HepG2 (cell line): ENCODE data around the gene ASXL1. TPM values are rescaled to one million over a fixed set of nuclear protein-coding genes. Genes with fewer than 3 reads are reported as not detected.

Source experiments
- FOXO1 ChIP-seq: sonication (generic); formaldehyde crosslinking; IDR thresholded peaks from 2 replicates; pipeline ENCODE4 v1.4.0; 2020; ENCODE audit warnings: missing genetic modification reagents
- GATA4 ChIP-seq: sonication (generic); IDR thresholded peaks from 2 replicates; pipeline ENCODE4 v1.6.1; 2016; ENCODE audit warnings: antibody characterized with exemption, low read depth, borderline replicate concordance
- JUN ChIP-seq: sonication (generic); formaldehyde crosslinking; IDR thresholded peaks from 2 replicates; pipeline ENCODE4 v1.4.0; 2020; ENCODE audit warnings: mild to moderate bottlenecking, missing genetic modification reagents
- KLF11 ChIP-seq: IDR thresholded peaks from 2 replicates; pipeline ENCODE4 v1.6.1; 2016; ENCODE audit warnings: missing compliant biosample characterization
- NFKBIZ ChIP-seq: IDR thresholded peaks from 2 replicates; pipeline ENCODE4 v1.6.1; 2018; ENCODE audit warnings: missing genetic modification reagents, missing compliant biosample characterization
- NR2F6 ChIP-seq, 2 experiments: IDR thresholded peaks; 2 replicates each; pipeline ENCODE4 v1.6.1; 2016; ENCODE audit warnings: antibody characterized with exemption in 1 of 2, mild to moderate bottlenecking in 1 of 2
- PHF8 ChIP-seq: sonication (generic); formaldehyde crosslinking; IDR thresholded peaks from 2 replicates; pipeline ENCODE4 v1.5.0; 2020; ENCODE audit warnings: missing genetic modification reagents
- PPARG ChIP-seq: conservative IDR thresholded peaks from 2 replicates; pipeline ENCODE4 v1.6.1; 2016; ENCODE audit warnings: missing biosample characterization, missing genetic modification reagents
- SRY ChIP-seq: sonication (generic); formaldehyde crosslinking; IDR thresholded peaks from 2 replicates; pipeline ENCODE4 v1.8.0; 2022; ENCODE audit warnings: mild to moderate bottlenecking, missing genetic modification reagents
- ZMYM2 ChIP-seq: sonication (generic); formaldehyde crosslinking; IDR thresholded peaks from 2 replicates; pipeline ENCODE4 v1.8.0; 2022; ENCODE audit warnings: mild to moderate bottlenecking, missing genetic modification reagents
- ZNF160 ChIP-seq: sonication (generic); formaldehyde crosslinking; IDR thresholded peaks from 2 replicates; pipeline ENCODE4 v1.8.0; 2022; ENCODE audit warnings: mild to moderate bottlenecking, inconsistent platforms, missing genetic modification reagents
- ZNF510 ChIP-seq: sonication (generic); formaldehyde crosslinking; IDR thresholded peaks from 2 replicates; pipeline ENCODE4 v1.4.0; 2020; ENCODE audit warnings: low read depth, mild to moderate bottlenecking, missing genetic modification reagents
- ZNF563 ChIP-seq: sonication (generic); formaldehyde crosslinking; IDR thresholded peaks from 2 replicates; pipeline ENCODE4 v1.8.0; 2022; ENCODE audit warnings: mild to moderate bottlenecking, moderate library complexity, missing genetic modification reagents
- ZNF598 ChIP-seq: sonication (generic); formaldehyde crosslinking; IDR thresholded peaks from 2 replicates; pipeline ENCODE4 v1.5.1; 2020; ENCODE audit warnings: mild to moderate bottlenecking, missing genetic modification reagents, borderline replicate concordance
- ZNF747 ChIP-seq: sonication (generic); formaldehyde crosslinking; IDR thresholded peaks from 2 replicates; pipeline ENCODE4 v1.8.1; 2023; ENCODE audit warnings: missing genetic modification reagents, mild to moderate bottlenecking, borderline replicate concordance
- polyA plus RNA-seq, 8 experiments: library from polyadenylated mRNA; depleted of rRNA in 3 of 8; stranded (reverse) in 7 of 8; unstranded in 1 of 8; fragments of >200 nt; fragmentation: Illumina TruSeq in 4 of 8; extraction: Trizol in 4 of 8; gene quantifications; 2 replicates each; pipeline versions ENCODE4 v1.2.1 to v1.2.3, GENCODE V29; 2011 to 2016; ENCODE audit warnings: low read depth in 4 of 8, missing spikeins in 1 of 8, mixed read lengths in 1 of 8; ENCODE audit not compliant: insufficient read depth in 1 of 8
- total RNA-seq, 5 experiments: library from RNA; depleted of rRNA; stranded (reverse); fragments of >200 nt; fragmentation: Illumina TruSeq; extraction: Trizol; gene quantifications; 2 replicates each; pipeline ENCODE4 v1.2.3, GENCODE V29; 2016; ENCODE audit warnings: low read depth in 1 of 5
- TF ChIP-seq, protein P1 (sequence below): sonication (generic); formaldehyde crosslinking; IDR thresholded peaks from 2 replicates; pipeline ENCODE4 v1.4.0; 2020; ENCODE audit warnings: missing genetic modification reagents, borderline replicate concordance
- TF ChIP-seq, protein P2 (sequence below): IDR thresholded peaks from 2 replicates; pipeline ENCODE4 v1.6.1; 2016
- TF ChIP-seq, protein P3 (sequence below): sonication (generic); formaldehyde crosslinking; IDR thresholded peaks from 2 replicates; pipeline ENCODE4 v1.4.0; 2020; ENCODE audit warnings: missing genetic modification reagents; ENCODE audit errors: not compliant biosample characterization
- TF ChIP-seq, protein P4 (sequence below): sonication (generic); formaldehyde crosslinking; IDR thresholded peaks from 2 replicates; pipeline ENCODE4 v1.4.0; 2020; ENCODE audit warnings: mild to moderate bottlenecking, missing genetic modification reagents, borderline replicate concordance

ASXL1 gene
- total and polyA plus RNA-seq, 2 of the 13 experiments (the other 11 are each of a cell fraction or from before 2014, with no cell fraction given) = 62.1 to 74.8 TPM

DNA sequence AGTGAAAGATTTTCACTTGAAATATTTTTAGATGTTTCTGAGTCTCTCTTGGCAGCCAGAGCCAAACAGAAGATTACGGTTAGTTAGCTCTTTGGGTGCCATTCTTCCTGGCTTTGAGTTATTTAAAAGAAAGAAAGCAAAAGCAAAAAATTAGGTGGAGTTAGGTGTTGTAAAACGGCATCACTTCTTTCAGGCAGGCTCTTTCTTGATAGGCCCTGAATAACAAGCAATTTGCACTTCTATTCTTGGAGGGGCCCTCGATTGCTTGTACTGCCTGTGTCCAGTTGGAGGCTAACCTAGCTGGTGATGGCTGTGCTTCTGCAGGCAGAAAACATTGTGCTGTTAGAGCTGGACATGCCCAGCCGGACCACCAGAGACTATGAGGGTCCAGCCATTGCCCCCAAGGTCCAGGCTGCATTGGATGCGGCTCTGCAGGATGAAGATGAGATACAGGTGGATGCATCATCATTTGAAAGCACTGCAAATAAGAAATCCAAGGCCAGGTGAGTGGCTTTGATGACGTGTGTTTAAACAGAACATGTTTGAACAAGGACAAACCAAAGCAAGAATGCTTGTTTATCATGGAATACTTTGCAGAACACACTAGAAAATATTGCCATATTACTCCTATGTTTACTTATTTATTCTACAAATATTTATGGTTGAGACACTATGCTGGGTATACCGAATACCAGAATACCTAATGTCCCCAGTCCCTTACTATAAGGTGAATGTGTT, 28.1 kb upstream of the ASXL1 start (continued):
- TF ChIP-seq, protein P1, sequence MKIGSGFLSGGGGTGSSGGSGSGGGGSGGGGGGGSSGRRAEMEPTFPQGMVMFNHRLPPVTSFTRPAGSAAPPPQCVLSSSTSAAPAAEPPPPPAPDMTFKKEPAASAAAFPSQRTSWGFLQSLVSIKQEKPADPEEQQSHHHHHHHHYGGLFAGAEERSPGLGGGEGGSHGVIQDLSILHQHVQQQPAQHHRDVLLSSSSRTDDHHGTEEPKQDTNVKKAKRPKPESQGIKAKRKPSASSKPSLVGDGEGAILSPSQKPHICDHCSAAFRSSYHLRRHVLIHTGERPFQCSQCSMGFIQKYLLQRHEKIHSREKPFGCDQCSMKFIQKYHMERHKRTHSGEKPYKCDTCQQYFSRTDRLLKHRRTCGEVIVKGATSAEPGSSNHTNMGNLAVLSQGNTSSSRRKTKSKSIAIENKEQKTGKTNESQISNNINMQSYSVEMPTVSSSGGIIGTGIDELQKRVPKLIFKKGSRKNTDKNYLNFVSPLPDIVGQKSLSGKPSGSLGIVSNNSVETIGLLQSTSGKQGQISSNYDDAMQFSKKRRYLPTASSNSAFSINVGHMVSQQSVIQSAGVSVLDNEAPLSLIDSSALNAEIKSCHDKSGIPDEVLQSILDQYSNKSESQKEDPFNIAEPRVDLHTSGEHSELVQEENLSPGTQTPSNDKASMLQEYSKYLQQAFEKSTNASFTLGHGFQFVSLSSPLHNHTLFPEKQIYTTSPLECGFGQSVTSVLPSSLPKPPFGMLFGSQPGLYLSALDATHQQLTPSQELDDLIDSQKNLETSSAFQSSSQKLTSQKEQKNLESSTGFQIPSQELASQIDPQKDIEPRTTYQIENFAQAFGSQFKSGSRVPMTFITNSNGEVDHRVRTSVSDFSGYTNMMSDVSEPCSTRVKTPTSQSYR = peak; percentile 41; the same call in 1 of the 2 replicates
- TF ChIP-seq ZNF160 (CRISPR knock-in tag) (0 out of 2 replicates have a peak, but pooled peaks have one; percentile 68), JUN (CRISPR knock-in tag) (peak; percentile 87; the same call in 1 of the 2 replicates), ZNF563 (CRISPR knock-in tag) (no peak), FOXO1 (CRISPR knock-in tag) (peak; percentile 95), NR2F6 (IDR thresholded peaks at IDR 0.05) (peak; percentile 61; the same call in 1 of the 2 replicates), NR2F6 (CRISPR knock-in tag; IDR thresholded peaks at IDR 0.05) (peak; percentile 68), GATA4 (peak; percentile 71; the same call in 1 of the 2 replicates), SRY (CRISPR knock-in tag) (0 out of 2 replicates have a peak, but pooled peaks have one; percentile 31), ZMYM2 (CRISPR knock-in tag) (no peak), ZNF747 (CRISPR knock-in tag) (no peak), KLF11 (CRISPR knock-in tag) (peak; percentile 52; the same call in 1 of the 2 replicates), PHF8 (CRISPR knock-in tag) (no peak), ZNF598 (CRISPR knock-in tag) (peak; percentile 72; the same call in 1 of the 2 replicates), NFKBIZ (peak; percentile 89), PPARG (CRISPR knock-in tag) (peak; percentile 47; the same call in 1 of the 2 replicates), ZNF510 (CRISPR knock-in tag) (no peak)
- TF ChIP-seq, protein P2, sequence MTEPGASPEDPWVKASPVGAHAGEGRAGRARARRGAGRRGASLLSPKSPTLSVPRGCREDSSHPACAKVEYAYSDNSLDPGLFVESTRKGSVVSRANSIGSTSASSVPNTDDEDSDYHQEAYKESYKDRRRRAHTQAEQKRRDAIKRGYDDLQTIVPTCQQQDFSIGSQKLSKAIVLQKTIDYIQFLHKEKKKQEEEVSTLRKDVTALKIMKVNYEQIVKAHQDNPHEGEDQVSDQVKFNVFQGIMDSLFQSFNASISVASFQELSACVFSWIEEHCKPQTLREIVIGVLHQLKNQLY (CRISPR knock-in tag) = peak; percentile 86
- TF ChIP-seq, protein P3, sequence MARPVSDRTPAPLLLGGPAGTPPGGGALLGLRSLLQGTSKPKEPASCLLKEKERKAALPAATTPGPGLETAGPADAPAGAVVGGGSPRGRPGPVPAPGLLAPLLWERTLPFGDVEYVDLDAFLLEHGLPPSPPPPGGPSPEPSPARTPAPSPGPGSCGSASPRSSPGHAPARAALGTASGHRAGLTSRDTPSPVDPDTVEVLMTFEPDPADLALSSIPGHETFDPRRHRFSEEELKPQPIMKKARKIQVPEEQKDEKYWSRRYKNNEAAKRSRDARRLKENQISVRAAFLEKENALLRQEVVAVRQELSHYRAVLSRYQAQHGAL (CRISPR knock-in tag) = no peak
- TF ChIP-seq, protein P4, sequence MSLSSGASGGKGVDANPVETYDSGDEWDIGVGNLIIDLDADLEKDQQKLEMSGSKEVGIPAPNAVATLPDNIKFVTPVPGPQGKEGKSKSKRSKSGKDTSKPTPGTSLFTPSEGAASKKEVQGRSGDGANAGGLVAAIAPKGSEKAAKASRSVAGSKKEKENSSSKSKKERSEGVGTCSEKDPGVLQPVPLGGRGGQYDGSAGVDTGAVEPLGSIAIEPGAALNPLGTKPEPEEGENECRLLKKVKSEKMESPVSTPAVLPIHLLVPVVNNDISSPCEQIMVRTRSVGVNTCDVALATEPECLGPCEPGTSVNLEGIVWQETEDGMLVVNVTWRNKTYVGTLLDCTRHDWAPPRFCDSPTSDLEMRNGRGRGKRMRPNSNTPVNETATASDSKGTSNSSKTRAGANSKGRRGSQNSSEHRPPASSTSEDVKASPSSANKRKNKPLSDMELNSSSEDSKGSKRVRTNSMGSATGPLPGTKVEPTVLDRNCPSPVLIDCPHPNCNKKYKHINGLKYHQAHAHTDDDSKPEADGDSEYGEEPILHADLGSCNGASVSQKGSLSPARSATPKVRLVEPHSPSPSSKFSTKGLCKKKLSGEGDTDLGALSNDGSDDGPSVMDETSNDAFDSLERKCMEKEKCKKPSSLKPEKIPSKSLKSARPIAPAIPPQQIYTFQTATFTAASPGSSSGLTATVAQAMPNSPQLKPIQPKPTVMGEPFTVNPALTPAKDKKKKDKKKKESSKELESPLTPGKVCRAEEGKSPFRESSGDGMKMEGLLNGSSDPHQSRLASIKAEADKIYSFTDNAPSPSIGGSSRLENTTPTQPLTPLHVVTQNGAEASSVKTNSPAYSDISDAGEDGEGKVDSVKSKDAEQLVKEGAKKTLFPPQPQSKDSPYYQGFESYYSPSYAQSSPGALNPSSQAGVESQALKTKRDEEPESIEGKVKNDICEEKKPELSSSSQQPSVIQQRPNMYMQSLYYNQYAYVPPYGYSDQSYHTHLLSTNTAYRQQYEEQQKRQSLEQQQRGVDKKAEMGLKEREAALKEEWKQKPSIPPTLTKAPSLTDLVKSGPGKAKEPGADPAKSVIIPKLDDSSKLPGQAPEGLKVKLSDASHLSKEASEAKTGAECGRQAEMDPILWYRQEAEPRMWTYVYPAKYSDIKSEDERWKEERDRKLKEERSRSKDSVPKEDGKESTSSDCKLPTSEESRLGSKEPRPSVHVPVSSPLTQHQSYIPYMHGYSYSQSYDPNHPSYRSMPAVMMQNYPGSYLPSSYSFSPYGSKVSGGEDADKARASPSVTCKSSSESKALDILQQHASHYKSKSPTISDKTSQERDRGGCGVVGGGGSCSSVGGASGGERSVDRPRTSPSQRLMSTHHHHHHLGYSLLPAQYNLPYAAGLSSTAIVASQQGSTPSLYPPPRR (CRISPR knock-in tag) = peak; percentile 96
